ENCODE data around the gene ACYP1. TPM values are rescaled to one million over a fixed set of nuclear protein-coding genes. Genes with fewer than 3 reads are reported as not detected.

Gene ACYP1
- total RNA-seq, 2 donors from 2014 or later, result 33.9 to 58.6 TPM

DNA sequence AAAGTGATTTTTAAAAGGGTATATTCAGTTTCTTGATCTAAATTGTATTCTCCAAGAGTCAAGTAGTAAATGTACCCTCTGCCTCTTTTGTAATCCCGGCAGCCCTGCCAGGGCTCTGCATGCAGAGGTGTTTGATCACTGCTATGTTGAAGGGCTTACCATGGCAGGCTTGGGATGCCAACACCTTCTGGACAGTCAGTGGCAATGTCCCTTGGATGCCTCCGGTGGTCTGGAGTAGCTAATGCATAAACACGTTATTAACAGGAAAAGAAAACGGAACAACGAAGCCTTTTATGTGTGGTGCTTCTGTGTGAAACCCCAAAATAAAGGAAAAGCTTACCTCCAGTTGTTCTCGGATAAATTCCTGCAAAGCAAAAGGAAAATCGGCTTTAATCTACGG, 41.2 kb downstream of the ACYP1 start:
- H3K9me3 Mint-ChIP-seq, result no peaks in the 10 kb centered on the region
- DNase-seq (ENCODE audit: low spot score in 2 of 2) (no peak), ATAC-seq (no peak)
- H3K27ac Mint-ChIP-seq, result no peak overlapping the region
- H3K36me3 Mint-ChIP-seq, result no peaks in the 10 kb centered on the region

DNA sequence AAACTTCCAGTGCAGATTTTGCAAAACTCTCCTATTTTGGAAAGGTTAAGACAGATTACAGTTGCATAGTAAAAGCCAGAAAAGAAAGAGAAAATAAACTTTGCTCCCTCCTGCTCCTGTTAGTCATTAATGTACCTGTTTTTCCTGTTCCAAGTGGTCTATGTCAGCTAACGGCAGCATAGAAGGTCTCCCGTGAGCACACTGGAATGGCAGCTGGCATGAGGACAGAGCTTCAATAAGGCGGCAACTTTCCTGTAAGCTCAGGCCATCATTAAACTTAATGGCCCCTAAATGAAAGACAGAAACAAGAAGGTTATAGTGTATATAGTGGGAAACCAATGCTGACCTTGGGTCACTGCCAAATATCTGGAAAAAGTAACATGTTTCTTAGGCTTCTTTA, 45.1 kb downstream of the ACYP1 start:
- Mint-ChIP-seq H3K27ac (no peak overlapping the region), H3K9me3 (no peaks in the 10 kb centered on the region), H3K36me3 (peaks cover 0 to 4% of the 10 kb centered on the region in 2 donors)
- ATAC-seq, result no peak
- no peak for DNase-seq (ENCODE audit: low spot score in 2 of 2)

DNA sequence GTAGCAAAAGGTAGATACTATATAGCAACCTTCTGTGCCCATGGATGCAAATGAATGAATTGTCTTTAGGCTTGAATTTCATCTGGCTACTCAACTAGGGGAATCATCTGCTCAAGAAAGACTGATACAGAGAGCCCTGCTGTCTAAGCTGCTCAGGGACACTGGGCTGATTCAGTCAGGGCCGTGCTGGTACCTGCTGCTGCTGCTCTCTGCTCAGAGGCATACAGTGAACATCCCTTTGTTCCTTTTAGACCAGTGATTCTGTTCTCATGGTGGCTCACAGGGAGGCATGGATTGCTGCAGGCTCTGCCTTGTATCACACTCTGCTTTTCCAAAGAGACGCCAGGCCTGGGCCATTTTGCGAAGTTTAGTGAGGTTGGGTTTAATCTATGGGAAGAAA, 47.0 kb downstream of the ACYP1 start:
- peaks cover 0 to 4% of the 10 kb centered on the region in 2 donors for H3K36me3 Mint-ChIP-seq
- no peaks in the 10 kb centered on the region for H3K9me3 Mint-ChIP-seq
- DNase-seq (ENCODE audit: low spot score in 2 of 2) (no peak), ATAC-seq (no peak)
- peak overlapping the region in 1 of 2 donors; percentile 73 for H3K27ac Mint-ChIP-seq

DNA sequence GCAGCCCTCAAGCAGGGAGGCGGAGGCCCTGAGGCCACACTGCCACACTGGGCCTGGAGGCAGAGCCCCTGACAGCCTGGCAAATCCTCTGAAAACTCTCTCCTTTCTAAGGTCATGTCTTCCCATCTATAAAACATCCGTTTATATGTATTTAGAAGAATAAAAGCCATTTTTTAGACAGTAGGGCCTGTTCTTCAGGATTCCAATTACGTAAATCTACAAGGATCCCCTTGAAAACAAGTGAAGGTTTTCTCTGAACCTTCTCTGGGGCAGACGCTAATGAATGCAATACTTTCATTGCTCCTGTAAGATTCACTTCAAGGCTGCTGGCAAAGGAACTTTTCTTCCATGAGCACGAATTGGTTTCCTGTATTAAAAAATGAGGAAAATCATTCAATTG, 48.3 kb downstream of the ACYP1 start:
- H3K36me3 Mint-ChIP-seq, result peaks cover 0 to 4% of the 10 kb centered on the region in 2 donors
- no peak overlapping the region for H3K27ac Mint-ChIP-seq
- DNase-seq (ENCODE audit: low spot score in 2 of 2), result no peak
- H3K9me3 Mint-ChIP-seq, result no peaks in the 10 kb centered on the region
- no peak for ATAC-seq

DNA sequence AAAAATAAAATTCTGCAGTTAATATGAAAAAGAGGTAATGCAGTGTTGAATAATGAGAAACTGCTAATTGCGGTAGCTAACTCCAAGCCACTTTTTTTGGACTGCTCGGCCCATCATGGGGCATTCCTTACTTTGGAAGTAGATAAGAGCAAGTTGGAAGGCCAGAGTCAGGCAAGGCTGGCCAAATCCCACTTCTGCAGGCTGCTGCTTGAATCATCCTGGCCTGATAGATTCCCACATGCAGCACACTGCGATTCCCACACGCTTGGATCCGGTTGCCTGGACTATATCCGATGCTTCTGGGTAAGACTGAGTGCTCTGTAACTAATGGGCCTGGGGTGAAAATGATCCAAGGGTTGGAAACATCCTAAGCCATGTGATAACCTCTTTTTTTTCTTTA, 50.5 kb downstream of the ACYP1 start:
- ATAC-seq (no peak), DNase-seq (ENCODE audit: low spot score in 2 of 2) (no peak)
- H3K36me3 Mint-ChIP-seq, result peaks cover 11% of the 10 kb centered on the region in 2 donors
- H3K27ac Mint-ChIP-seq, result no peak overlapping the region
- no peaks in the 10 kb centered on the region for H3K9me3 Mint-ChIP-seq

DNA sequence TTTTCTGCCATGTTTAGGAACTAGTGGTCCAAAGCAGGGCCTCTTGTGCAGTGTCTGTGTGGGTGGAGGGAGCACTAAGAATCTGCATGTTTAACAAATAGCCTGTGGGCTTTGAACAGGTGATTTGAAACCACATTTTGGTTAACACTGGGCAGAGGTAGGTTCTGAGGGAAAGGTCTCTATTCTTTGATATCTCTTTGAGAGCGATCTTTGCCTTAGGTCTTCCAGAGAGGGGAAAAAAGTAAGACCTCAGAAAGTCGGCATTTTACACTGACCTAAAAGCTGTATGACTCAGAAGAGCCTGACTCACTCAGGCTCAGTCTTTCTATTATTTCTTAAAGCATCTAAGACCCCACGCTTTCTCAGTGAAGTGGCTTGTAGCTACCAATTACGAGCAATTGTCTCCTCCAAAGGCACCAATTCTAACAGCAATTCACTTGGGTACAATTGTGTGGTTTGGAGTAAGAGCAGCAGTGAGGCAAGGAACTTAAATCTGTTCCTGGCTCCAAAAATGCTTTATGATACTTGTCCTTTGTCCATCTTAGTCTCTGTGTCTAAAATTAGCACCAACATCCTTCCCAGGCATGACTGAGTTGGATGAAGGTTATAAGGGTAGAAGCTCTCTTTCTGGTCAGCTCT, 52.3 kb downstream of the ACYP1 start:
- Mint-ChIP-seq H3K36me3 (peaks cover 11 to 18% of the 10 kb centered on the region in 2 donors), H3K27ac (peak overlapping the region; percentile 58 to 59), H3K9me3 (no peaks in the 10 kb centered on the region)
- peak in 1 of 2 donors; percentile 21 for DNase-seq (ENCODE audit: low spot score in 2 of 2)
- ATAC-seq, result peak; percentile 93 to 96

DNA sequence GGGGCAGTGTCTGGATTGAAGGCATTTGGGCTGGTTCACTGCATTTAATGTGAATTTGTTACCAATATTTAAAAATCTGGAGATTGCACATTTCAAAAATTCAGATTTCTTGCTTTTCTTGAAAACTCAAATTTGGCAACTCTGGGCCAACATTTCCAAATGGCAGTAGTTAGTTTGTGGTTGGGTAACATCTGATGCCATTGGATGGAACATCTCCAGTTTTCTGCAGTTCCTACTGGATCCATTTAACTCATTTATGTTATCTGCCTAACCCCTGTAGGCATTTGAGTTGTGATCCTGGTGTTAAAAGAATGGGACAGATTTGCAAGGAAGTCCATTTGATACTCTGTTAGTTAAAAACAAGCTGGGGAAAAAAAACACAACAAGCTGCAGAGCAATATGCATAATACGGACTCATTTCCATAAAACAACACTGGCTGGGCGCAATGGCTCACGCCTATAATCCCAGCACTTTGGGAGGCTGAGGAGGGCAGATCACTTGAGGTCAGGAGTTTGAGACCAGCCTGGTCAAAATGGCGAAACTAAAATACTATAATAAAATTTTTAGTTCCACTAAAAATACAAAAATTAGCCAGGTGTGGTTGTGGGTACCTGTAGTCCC, 53.2 kb downstream of the ACYP1 start:
- Mint-ChIP-seq H3K9me3 (no peaks in the 10 kb centered on the region), H3K27ac (peak overlapping the region in 1 of 2 donors; percentile 59), H3K36me3 (peaks cover 16 to 21% of the 10 kb centered on the region in 2 donors)
- ATAC-seq (no peak), DNase-seq (ENCODE audit: low spot score in 2 of 2) (no peak)

DNA sequence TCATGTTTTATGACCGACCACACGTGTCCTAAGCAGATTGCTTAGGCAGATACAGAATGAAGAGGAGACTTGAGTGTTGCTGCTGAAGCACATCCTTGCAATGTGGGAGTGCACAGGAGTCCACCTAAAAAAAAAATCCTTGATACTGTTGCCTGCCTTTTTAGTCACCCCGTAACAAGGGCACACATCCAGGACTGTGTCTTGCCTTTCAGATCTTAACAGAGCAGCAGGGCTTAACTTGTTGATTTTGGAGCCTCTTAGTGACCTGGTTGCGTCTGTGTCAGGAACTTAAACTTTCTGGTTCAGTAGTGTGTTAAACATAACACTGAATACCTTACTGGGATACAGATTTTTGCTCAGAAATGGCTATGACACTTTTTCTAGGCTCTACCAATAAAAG, 54.6 kb downstream of the ACYP1 start:
- ATAC-seq, result no peak
- H3K27ac Mint-ChIP-seq, result no peak overlapping the region
- no peaks in the 10 kb centered on the region for H3K9me3 Mint-ChIP-seq
- peaks cover 21 to 32% of the 10 kb centered on the region in 2 donors for H3K36me3 Mint-ChIP-seq
- DNase-seq (ENCODE audit: low spot score in 2 of 2), result no peak

DNA sequence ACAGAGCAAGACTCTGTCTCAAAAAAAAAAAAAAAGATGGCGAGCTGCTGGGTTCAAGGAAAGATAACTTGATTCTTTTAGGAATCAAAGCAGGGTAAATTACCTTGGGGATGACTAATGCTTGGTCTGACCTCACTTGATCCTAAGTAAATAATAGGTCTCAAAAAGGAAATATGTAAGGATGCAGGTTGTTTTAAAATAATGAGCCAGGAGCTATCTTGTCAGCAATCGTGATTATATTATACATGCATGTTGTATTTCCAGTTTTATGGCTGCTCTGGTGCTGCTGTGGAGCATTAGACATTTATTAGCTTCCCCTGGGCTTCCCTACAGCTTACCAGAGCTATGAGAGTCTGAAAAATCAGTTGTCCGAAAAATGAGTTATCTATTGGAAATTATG, 58.5 kb downstream of the ACYP1 start:
- peaks cover 38 to 48% of the 10 kb centered on the region in 2 donors for H3K36me3 Mint-ChIP-seq
- H3K9me3 Mint-ChIP-seq, result no peaks in the 10 kb centered on the region
- ATAC-seq, result no peak
- no peak overlapping the region for H3K27ac Mint-ChIP-seq
- no peak for DNase-seq (ENCODE audit: low spot score in 2 of 2)

DNA sequence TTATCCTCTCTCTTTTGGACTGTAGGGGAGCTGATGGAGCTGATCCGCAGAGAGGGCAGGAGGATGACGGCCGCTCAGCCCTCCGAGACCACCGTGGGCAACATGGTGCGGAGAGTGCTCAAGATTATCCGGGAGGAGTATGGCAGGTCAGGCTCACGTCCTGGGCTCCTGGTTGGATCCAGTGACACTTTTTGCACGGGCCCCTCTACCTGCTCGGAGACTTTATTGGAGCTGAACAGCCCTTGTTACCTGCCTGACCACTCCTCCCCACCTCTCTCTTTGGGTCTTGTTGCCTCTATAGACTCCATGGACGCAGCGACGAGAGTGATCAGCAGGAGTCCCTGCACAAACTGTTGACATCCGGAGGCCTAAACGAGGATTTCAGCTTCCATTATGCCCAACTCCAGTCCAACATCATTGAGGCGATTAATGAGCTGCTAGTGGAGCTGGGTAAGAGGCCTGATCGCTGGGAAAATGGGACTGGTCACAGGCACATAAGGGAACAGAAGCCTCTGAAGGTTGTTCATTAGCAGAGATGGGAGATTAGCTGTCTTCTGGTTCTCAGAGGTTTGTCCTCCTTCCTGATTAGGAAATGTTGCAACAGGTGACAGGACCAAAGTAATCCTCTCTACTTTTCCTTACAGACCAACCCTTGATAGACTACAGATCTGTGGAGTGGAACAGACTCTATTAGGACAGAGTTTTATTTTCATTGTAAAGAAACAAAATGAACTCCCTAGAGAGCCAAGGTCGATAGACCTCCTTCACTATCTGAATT, 60.4 kb downstream of the ACYP1 start:
- no peak for ATAC-seq
- Mint-ChIP-seq H3K9me3 (no peaks in the 10 kb centered on the region), H3K27ac (peak overlapping the region; percentile 93 to 95), H3K36me3 (peaks cover 28 to 43% of the 10 kb centered on the region in 2 donors)
- DNase-seq (ENCODE audit: low spot score in 2 of 2), result no peak

Other genes starting within 250 kb of the ACYP1 start
- under 1 TPM; 0.23 to 0.93 TPM for gene PROX2, start 187.9 kb downstream of the ACYP1 start, total RNA-seq
- 100 to 1,000 TPM; 125 to 135 TPM for gene DLST, start 182.1 kb downstream of the ACYP1 start, total RNA-seq
- 1 to 10 TPM; 1.1 to 4.8 TPM for gene RPS6KL1, start 140.8 kb downstream of the ACYP1 start, total RNA-seq
- gene PGF, start 108.4 kb downstream of the ACYP1 start, total RNA-seq, result under 1 TPM in 1 of 2 donors, not detected in 1; 0.46 TPM
- gene EIF2B2, start 61.1 kb downstream of the ACYP1 start, total RNA-seq, result 10 to 100 TPM; 40.1 to 63.7 TPM
- gene MLH3, start 12.6 kb downstream of the ACYP1 start, total RNA-seq, result 10 to 100 TPM; 28.7 to 32.9 TPM
- 1 to 10 TPM; 1.5 to 1.8 TPM for gene ZC2HC1C, start 5.6 kb upstream of the ACYP1 start, total RNA-seq
- gene NEK9, start 63.0 kb upstream of the ACYP1 start, total RNA-seq, result 10 to 100 TPM; 47.9 to 63.1 TPM
- gene TMED10, start 112.6 kb upstream of the ACYP1 start, total RNA-seq, result 100 to 1,000 TPM; 148 to 158 TPM
- 10 to 100 TPM; 55.8 to 65.9 TPM for gene FOS, start 214.8 kb upstream of the ACYP1 start, total RNA-seq

Data from activated naive CD4-positive, alpha-beta T cell treated with anti-CD3 and anti-CD28 coated beads, Interleukin-2, amount 50 U/mL, for 72 hours (primary cell).